Thyroid gland (tissue), 4 donors: ENCODE data around the gene APBB2. TPM values are rescaled to one million over a fixed set of nuclear protein-coding genes. Genes with fewer than 3 reads are reported as not detected.

Experiments
- DNase-seq, 2 donors: peaks; one replicate each; pipeline ENCODE4 v3.0.0-alpha.2; 2019
- H3K27ac ChIP-seq, 3 donors: fragments of 200-600 bp; sonication (generic); 1 replicate in 2 of 3; 2 replicates in 1 of 3; pipeline ENCODE4 v1.5.1; 2016 to 2019; ENCODE audit warnings: mild to moderate bottlenecking in 1 of 3, moderate library complexity in 1 of 3
- H3K27me3 ChIP-seq: fragments of 200-600 bp; sonication (generic); one replicate; pipeline ENCODE4 v1.5.1; 2019
- H3K36me3 ChIP-seq, 2 donors: fragments of 200-600 bp; sonication (generic); one replicate each; pipeline ENCODE4 v1.5.1; 2016 to 2019
- H3K4me1 ChIP-seq, 2 donors: fragments of 200-600 bp; sonication (generic); one replicate each; pipeline ENCODE4 v1.5.1; 2017 to 2019
- H3K4me3 ChIP-seq, 3 donors: fragments of 200-600 bp; sonication (generic); replicated peaks in 1 of 3; 1 replicate in 2 of 3; 2 replicates in 1 of 3; pipeline ENCODE4 v1.5.1; 2016; ENCODE audit warnings: mild to moderate bottlenecking in 1 of 3
- H3K9me3 ChIP-seq: fragments of 200-600 bp; sonication (generic); one replicate; pipeline ENCODE4 v1.5.1; 2017
- CTCF ChIP-seq, 6 experiments: fragments of 200-600 bp in 3 of 6; fragments of 450-650 bp in 3 of 6; sonication (generic) in 3 of 6; IDR thresholded peaks; one replicate each; pipeline ENCODE4 v1.5.1; 2016 to 2019; ENCODE audit warnings: antibody characterized with exemption in 6 of 6, mild to moderate bottlenecking in 2 of 6, inconsistent platforms in 1 of 6, moderate library complexity in 1 of 6
- POLR2A ChIP-seq, 2 donors: fragments of 450-650 bp; IDR thresholded peaks; one replicate each; pipeline ENCODE4 v1.6.1; 2017; ENCODE audit warnings: antibody characterized with exemption in 2 of 2, mild to moderate bottlenecking in 2 of 2, moderate library complexity in 1 of 2
- WGBS, 2 donors: methylation state at CpG; one replicate each; pipeline ENCODE4 v1.1.5; 2017; 5-methylcytosine and 5-hydroxymethylcytosine counted together
- intact Hi-C: fragments of 100-400 bp; cut with DNase I; formaldehyde crosslinking; loops from one replicate; pipeline ENCODE4 v1.15.1; 2023
- total RNA-seq, 4 donors: library from RNA; depleted of rRNA; stranded (reverse); fragments of >200 nt; gene quantifications; one replicate each; pipeline ENCODE4 v1.2.3, GENCODE V29; 2016

Gene APBB2
- total RNA-seq, 4 donors from 2014 or later: 174 to 253 (median 199) TPM

DNA sequence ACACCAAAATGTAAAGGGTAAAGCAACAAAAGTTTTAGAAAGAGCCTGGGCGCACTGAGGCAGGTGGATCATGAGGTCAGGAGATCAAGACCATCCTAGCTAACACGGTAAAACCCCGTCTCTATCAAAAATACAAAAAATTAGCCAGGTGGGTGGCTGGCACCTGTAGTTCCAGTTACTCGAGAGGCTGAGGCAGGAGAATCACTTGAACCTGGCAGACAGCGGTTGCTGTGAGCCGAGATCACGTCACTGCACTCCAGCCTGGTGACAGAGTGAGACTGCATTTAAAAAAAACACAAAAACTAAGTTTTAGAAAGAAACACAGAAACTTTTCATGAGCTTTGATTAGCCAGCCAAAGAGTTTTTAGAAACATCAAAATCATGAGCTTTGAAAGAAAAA, 76.5 kb downstream of the APBB2 start:
- Histone ChIP-seq H3K36me3 (no peaks in the 10 kb centered on the region), H3K4me1 (peaks cover 53 to 65% of the 10 kb centered on the region in 2 donors), H3K27ac (peak overlapping the region; percentile 75 to 95 (median 91)), H3K9me3 (no peaks in the 10 kb centered on the region), H3K4me3 (no peak overlapping the region), H3K27me3 (no peaks in the 10 kb centered on the region)
- 51 to 75% methylated on average over 7 of the region's 7 CpGs for WGBS, 2 donors
- TF ChIP-seq POLR2A (IDR thresholded peaks at IDR 0.05) (peak in 1 of 2 donors; percentile 59), CTCF (IDR thresholded peaks at IDR 0.05) (no peak)
- intact Hi-C loops: no loop called here
- peak in 1 of 2 donors; percentile 79 for DNase-seq

GRCh38 chr4:41136456-41136855, 77.9 kb downstream of the APBB2 start:
- H3K27ac ChIP-seq: peak overlapping the region; percentile 73 to 95 (median 91)
- H3K4me3 ChIP-seq: no peak overlapping the region
- peak; percentile 51 to 61 for DNase-seq
- WGBS, 2 donors: 33 to 34% methylated on average over 3 of the region's 3 CpGs
- H3K27me3 ChIP-seq: no peaks in the 10 kb centered on the region
- intact Hi-C loops: no loop called here
- H3K36me3 ChIP-seq: no peaks in the 10 kb centered on the region
- H3K4me1 ChIP-seq: peaks cover 53 to 64% of the 10 kb centered on the region in 2 donors
- no peak for TF ChIP-seq CTCF (IDR thresholded peaks at IDR 0.05)
- TF ChIP-seq POLR2A (IDR thresholded peaks at IDR 0.05): peak in 1 of 2 donors; percentile 6
- no peaks in the 10 kb centered on the region for H3K9me3 ChIP-seq

DNA sequence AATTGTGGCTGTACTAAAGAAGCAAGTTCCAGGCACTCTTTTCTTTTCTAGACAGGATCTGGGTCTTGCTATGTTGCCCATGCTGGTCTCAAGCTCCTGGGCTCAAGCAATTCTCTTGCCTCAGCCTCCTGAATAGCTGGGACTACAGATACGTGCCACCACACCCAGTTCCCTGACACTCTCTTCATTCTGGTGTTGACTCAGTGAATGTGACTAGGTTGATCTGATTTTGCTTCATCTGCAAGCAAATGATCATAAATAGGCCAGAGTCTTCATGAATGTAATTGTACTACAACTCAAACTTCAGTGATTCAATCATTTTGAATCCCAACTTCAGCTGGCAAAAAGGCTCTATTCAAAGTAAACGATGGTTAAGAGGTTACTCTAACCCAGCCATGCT, 78.5 kb downstream of the APBB2 start:
- TF ChIP-seq CTCF (IDR thresholded peaks at IDR 0.05) (no peak), POLR2A (IDR thresholded peaks at IDR 0.05) (peak in 1 of 2 donors; percentile 13)
- H3K36me3 ChIP-seq: no peaks in the 10 kb centered on the region
- no peak overlapping the region for H3K4me3 ChIP-seq
- WGBS, 2 donors: 19 to 48% methylated on average over 2 of the region's 2 CpGs
- intact Hi-C loops: no loop called here
- H3K4me1 ChIP-seq: peaks cover 57 to 71% of the 10 kb centered on the region in 2 donors
- H3K27ac ChIP-seq: peak overlapping the region; percentile 73 to 95 (median 91)
- no peak for DNase-seq
- H3K27me3 ChIP-seq: no peaks in the 10 kb centered on the region
- H3K9me3 ChIP-seq: no peaks in the 10 kb centered on the region

DNA sequence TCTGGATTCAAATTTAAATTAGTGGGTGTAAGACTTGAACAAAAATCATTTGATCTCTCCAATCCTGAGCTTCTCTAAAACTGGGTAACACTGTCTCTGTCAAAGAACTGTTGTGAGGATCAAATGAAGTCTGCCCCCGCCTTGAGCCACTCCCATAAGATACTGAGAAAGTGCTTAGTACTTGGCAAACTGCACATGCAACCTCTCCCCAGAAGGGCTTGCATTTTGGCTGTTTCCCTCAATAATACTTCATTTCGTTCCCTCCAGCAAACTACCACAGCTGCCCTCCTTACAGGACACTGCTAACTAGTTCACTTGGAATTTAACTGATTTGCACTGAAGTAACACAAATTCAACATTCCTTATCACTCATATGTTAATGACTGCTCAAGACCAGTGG, 79.8 kb downstream of the APBB2 start:
- H3K4me3 ChIP-seq: no peak overlapping the region
- H3K27ac ChIP-seq: peak overlapping the region; percentile 73 to 95 (median 91)
- TF ChIP-seq CTCF (IDR thresholded peaks at IDR 0.05) (peak in 3 of 6 experiments; percentile 12 to 31 (median 22)), POLR2A (IDR thresholded peaks at IDR 0.05) (peak in 1 of 2 donors; percentile 52)
- H3K27me3 ChIP-seq: no peaks in the 10 kb centered on the region
- no peaks in the 10 kb centered on the region for H3K36me3 ChIP-seq
- WGBS, 2 donors: 26 to 50% methylated on average over 2 of the region's 2 CpGs
- DNase-seq: peak in 1 of 2 donors; percentile 49
- intact Hi-C loops: no loop called here
- no peaks in the 10 kb centered on the region for H3K9me3 ChIP-seq
- H3K4me1 ChIP-seq: peaks cover 69 to 83% of the 10 kb centered on the region in 2 donors

GRCh38 chr4:41133454-41134018, 80.8 kb downstream of the APBB2 start:
- no peaks in the 10 kb centered on the region for H3K36me3 ChIP-seq
- H3K9me3 ChIP-seq: no peaks in the 10 kb centered on the region
- intact Hi-C loops: no loop called here
- TF ChIP-seq CTCF (IDR thresholded peaks at IDR 0.05) (no peak), POLR2A (IDR thresholded peaks at IDR 0.05) (no peak)
- no peak overlapping the region for H3K4me3 ChIP-seq
- H3K27me3 ChIP-seq: no peaks in the 10 kb centered on the region
- peak in 1 of 2 donors; percentile 24 for DNase-seq
- peak overlapping the region; percentile 73 to 95 (median 91) for H3K27ac ChIP-seq
- peaks cover 77 to 85% of the 10 kb centered on the region in 2 donors for H3K4me1 ChIP-seq
- WGBS, 2 donors: 64 to 67% methylated on average over 3 of the region's 3 CpGs
